GM18519 (cell line): Measurements from ENCODE around the gene RASAL2.
"Not testable (repeated sequence)": the region's sequence is repeated elsewhere in the genome, so short reads cannot be mapped to it uniquely, and the experiment has no call there.

ENCODE experiments used
- ATAC-seq: cut with Tn5 transposase; IDR thresholded peaks from one replicate; pipeline ENCODE4 v1.9.1; 2021; ENCODE audit warnings: mild to moderate bottlenecking, moderate library complexity; ENCODE audit not compliant: unreplicated experiment, low FRiP score

The RASAL2 gene

GRCh38 chr1:178109348-178110143, 15.6 kb downstream of the RASAL2 start:
- no peak for ATAC-seq

- no peak for ATAC-seq
These were observed 21.4 kb downstream of the RASAL2 start for GRCh38 chr1:178115260-178115659.

- no peak for ATAC-seq
These were observed 24.6 kb downstream of the RASAL2 start for GRCh38 chr1:178118524-178118923.

- no peak for ATAC-seq
These were observed 25.7 kb downstream of the RASAL2 start for GRCh38 chr1:178119628-178120027.

- ATAC-seq = no peak
These were observed 26.2 kb downstream of the RASAL2 start for GRCh38 chr1:178120088-178120487.

GRCh38 chr1:178120520-178121052, 26.7 kb downstream of the RASAL2 start:
- ATAC-seq = not testable (repeated sequence)

- ATAC-seq = peak; percentile 9
These were observed 28.0 kb downstream of the RASAL2 start for GRCh38 chr1:178121883-178122282.

- ATAC-seq = peak; percentile 47
These were observed 28.4 kb downstream of the RASAL2 start for GRCh38 chr1:178122283-178122682.

GRCh38 chr1:178124115-178124514, 30.2 kb downstream of the RASAL2 start:
- no peak for ATAC-seq

- ATAC-seq = no peak
These were observed 32.4 kb downstream of the RASAL2 start for GRCh38 chr1:178126261-178126660.

GRCh38 chr1:178126741-178127185, 32.9 kb downstream of the RASAL2 start:
- ATAC-seq = no peak

- no peak for ATAC-seq
These were observed 33.7 kb downstream of the RASAL2 start for GRCh38 chr1:178127482-178128191.

- ATAC-seq = no peak
These were observed 39.5 kb downstream of the RASAL2 start for GRCh38 chr1:178133239-178133989.

GRCh38 chr1:178134061-178134460, 40.2 kb downstream of the RASAL2 start:
- no peak for ATAC-seq

GRCh38 chr1:178137238-178137637, 43.3 kb downstream of the RASAL2 start:
- no peak for ATAC-seq

- ATAC-seq = no peak
These were observed 48.9 kb downstream of the RASAL2 start for GRCh38 chr1:178142806-178143205.

- no peak for ATAC-seq
These were observed 50.1 kb downstream of the RASAL2 start for GRCh38 chr1:178143730-178144690.

GRCh38 chr1:178145605-178146004, 51.7 kb downstream of the RASAL2 start:
- no peak for ATAC-seq

GRCh38 chr1:178146436-178146835, 52.5 kb downstream of the RASAL2 start:
- no peak for ATAC-seq

- no peak for ATAC-seq
These were observed 56.7 kb downstream of the RASAL2 start for GRCh38 chr1:178150610-178151009.
